Iris pigment epithelial cell (primary cell): ENCODE results near the gene MGAT5B.

Experiments
- DNase-seq: peaks from one replicate; pipeline ENCODE4 v3.0.0-alpha.2; 2011; ENCODE audit warnings: low read depth

The MGAT5B gene

DNA sequence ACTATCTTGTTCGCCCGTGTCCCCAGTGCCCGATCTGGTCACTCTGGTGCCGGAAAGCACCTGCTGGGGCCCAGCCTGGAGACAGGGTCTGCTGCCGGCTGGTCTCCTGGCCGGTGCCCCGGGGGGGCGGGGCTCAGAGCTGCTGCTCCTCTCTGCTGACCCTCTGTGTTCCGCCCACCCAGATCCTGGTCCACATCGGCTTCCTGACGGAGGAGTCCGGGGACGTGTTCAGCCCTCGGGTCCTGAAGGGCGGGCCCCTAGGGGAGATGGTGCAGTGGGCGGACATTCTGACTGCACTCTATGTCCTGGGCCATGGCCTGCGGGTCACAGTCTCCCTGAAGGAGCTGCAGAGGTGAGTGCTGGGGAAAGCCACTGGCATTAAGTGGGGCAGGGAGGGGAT lies 37.6 kb downstream of the MGAT5B start:
- no peak for DNase-seq

DNA sequence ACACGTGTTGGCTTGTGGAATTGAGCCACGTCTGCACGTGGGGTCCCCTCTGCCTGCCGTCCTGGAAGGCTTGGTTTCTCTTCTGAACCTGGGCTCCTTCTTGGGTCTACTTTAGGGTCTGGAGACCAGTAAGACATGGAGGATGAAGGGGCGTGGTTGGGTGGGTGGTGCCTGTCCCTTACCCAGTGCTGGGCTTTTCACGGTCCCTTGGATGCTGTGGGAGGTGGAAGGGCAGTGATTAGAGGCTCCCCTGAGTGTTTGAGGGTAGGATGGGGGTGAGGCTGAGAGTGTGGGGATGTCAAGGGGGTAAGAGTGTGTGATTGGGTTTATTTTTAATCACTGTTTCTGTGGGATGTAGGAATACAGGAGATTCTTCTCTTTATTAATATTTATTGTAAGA lies 38.3 kb downstream of the MGAT5B start:
- DNase-seq: no peak

DNA sequence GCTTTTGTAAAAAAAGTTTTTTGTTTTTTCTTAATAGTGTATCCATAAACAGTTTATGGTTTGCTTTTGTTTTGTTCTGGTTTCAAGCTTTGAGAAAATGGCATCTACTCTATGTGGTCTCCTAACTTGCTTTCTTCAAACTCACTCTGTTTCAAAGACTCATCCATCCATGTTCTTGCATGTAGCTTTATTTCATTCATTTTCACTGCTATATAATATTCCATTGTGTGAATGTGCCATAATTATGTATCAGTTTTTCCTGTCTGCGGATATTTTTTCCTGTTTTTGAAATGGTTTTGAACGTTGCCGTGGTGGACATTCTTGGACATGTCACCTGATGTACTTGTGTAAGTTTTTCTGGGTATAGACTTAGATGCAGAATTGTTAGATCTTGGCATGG lies 39.1 kb downstream of the MGAT5B start:
- DNase-seq: no peak

DNA sequence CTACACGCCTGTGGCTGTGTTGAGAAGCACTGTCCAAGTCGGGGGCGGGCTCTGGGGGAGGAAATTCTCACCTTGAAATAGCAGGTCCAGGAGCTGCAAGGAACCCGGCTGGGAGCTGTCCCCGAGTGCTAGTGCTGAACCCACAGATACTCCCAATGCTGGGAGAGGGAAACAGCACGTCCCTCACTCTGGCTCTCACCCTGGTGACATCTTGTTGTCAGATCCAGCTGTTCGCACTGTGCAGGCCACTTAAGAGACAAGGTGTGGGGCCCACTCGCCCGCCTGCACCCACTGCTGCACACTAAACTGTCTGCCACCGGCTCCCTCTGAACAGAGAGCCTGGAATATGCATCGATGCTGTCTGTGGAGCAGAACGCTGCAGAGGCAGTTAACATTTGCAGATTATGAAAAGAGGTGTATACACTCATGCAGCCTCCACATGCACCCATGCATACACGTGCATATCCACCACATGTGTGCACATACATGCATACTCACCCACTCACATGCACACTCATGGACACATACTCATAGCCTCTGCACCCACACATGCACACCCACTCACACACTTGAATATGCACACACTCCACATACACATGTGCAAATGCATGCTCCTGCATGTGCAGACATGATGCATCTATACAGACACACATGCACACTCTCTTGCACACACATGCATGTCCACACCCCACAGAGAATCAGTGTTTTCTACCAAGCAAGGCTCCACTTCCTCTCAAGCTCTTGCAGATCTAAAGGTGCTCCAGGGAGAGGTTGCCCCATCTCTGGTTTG lies 42.0 kb downstream of the MGAT5B start:
- DNase-seq: peak; percentile 36

DNA sequence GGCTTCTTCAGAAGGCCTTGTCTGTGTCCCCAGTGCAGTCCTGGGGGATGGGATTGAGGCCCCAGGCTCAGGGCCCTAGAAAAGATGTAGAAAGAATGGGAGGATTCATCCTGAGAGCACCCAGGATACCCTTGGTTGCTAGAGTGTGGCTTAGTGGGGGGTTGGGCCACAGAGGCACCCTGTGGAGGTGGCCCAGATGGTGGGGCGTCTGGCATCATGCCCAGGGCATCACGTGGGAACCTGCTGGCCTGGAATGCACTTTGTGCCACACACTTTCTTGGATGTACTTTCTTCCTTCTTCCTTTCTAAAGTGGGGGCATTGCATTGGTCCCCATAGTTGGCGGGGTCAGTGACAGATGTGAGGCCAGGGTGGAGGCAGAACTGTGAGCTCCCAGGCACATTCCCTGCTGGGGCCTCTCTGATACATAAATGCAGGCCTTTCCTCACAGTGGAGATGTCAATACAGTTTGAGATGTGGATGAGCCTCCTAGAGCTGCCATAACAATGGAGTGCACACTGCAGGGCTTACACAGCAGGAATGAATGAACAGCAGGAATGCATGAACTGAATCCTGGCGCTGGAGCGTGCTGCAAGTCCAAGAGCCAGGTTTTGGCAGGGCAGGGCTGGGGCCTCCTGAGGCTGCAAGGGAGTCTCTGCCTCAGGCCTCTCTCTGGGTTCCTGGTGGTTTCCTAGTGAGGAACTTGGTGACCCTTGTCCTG lies 43.3 kb downstream of the MGAT5B start:
- no peak for DNase-seq

DNA sequence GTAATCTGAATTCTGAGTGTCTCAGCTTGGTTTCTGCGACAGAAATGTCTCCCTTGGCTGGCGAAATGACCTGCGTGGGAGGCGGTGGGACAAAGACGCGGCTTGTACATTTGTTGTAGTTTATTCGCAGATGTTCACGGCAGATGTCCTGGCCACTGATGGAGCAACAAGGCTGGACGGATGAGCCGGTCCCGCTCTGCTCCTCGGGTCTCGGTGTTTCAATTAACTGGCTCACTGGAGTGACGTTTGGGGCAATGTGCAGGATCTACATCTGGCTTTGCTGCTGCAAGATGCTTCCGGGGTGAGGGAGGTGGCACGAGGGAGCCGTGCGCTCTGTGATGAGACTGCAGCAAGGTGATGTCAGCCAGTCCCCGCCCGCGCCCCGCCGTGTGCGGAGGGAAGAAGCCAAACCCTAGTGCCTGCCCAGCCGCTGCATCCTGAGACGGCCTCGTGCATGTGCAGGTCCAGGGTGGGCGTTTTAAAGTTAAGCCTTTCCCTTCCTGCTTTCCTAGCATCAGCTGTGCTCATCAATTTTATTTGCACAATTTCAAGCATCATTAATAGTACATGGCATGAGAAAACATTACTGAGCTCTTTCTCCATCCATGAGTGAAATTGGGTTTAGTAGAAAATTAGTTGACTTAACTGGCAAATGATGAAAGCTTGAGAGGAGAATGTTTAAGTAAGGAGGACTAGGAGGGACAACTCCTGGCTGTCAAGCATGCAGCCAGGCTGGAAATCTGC lies 44.4 kb downstream of the MGAT5B start:
- no peak for DNase-seq

DNA sequence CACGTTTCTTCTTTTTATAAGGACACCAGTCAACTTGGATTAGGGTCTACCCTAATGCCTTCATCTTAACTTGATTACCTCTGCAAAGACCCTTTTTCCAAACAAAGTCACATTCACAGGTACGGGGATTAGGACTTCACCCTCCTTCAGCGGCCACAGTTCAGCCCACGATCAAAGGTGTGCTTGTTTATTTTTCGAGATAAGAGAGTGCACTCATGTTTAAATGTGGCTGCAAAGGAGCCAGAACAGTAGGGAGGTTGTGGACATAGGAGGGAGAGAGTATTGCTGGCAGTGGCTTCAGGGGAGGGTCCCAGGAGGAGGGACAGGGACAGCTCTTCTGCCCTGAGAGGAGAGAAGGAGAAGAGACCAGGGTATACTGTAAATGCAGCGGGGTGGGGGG lies 46.7 kb downstream of the MGAT5B start:
- no peak for DNase-seq

DNA sequence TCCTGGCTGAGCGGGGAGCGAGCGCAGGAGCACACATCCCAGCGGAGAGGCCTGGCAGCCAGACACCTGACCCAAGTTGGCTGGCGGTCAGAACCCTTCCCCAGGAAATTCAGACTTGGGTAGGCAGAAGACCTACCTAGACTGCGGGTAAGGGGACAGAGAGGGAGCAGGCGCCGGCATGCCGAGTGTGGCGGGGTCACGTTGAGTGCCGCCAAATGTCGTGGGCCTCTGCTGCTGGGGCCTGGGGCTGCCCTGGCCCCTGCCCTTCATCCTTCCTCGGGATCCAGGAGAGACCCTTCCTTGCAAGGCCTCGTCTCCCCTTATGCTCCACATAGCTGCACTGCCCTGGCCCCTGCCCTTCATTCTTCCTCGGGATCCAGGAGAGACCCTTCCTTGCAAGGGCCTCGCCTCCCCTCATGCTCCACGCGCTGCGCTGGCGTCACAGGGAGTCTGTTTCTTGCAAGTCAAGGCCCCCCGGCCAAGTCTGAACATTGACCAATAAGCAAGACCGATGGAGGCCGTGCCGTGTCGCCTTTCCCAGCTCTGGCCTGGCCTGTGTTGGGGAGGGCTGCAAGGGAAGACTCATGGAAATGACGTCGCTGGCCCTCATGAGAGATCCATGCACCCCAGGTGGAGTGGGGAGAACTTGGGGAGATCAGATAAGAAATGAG lies 47.8 kb downstream of the MGAT5B start:
- DNase-seq: no peak

DNA sequence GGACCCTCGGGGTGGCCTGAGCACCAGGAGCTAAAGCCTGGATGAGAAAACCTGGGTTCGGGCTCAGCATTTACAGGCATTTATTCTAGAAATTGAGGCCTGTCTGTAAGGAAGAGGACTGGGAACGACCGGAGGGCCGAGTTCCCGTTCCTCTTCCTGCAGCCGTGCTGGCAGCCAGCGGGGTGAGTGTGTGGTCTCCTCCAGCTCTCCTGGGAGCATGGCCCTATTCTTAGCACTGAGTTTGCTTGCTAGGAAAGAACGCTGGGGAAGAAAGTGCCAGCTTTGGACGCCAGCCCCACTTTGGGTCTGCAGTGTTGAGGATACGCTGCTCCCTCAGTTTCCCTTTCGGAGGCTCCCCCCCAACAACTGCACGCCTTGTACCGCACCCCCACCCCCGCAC lies 49.6 kb downstream of the MGAT5B start:
- no peak for DNase-seq

DNA sequence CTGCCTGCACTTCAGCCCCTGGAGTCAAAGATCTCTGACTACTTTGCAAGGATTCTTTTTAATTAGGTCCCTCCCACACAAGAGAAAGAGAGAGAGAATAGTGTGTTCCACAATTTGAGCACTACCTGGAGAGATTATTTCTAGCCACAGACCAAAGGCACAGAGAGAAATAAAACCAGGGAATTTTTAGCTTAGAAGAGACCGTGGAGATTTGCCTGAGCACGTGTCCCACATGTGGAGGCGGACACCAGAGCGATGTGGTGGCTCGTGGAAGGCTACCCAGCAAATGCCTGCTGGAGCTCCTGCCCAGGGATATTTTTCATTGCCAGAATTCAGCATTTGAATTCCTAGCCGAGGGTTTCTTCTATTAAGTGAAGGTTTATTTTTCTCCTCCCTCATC lies 50.6 kb downstream of the MGAT5B start:
- DNase-seq: no peak

DNA sequence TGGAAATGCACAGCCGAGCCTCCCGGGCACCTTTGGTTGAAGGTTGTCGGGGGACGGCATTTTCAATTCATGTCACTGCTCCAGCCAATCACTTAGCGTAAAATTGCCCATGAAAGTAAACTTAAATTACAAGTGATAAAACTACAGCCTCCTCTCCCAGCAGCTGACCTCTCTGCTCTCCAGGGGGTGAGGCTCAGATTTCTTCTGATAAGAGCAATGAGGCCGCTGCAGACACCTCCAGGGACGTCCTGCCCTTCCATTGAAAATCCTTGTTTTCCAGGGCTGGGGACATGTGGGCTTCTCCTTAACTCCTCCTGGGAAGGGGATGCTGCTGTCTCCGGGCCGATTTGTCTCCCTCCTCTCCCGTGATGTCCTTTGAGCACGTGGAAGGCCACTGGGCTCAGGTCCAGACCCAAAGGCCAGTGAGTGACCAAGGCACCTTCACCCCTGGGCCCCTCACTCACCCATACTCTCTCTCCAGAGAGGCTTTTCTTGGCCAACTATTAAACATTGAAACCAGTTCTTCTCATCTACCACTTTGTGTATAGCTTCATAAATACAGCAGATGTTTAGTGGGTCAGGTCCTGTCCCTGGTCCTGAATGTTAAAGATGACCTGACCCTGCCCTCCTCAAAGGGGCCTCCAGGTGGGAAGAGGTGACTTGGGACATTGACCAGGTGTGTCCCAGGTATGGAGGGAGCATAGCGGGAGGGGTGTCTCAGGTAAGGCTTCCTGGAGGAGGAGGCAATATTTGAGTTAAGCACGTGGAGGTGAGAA lies 52.3 kb downstream of the MGAT5B start:
- DNase-seq: no peak

DNA sequence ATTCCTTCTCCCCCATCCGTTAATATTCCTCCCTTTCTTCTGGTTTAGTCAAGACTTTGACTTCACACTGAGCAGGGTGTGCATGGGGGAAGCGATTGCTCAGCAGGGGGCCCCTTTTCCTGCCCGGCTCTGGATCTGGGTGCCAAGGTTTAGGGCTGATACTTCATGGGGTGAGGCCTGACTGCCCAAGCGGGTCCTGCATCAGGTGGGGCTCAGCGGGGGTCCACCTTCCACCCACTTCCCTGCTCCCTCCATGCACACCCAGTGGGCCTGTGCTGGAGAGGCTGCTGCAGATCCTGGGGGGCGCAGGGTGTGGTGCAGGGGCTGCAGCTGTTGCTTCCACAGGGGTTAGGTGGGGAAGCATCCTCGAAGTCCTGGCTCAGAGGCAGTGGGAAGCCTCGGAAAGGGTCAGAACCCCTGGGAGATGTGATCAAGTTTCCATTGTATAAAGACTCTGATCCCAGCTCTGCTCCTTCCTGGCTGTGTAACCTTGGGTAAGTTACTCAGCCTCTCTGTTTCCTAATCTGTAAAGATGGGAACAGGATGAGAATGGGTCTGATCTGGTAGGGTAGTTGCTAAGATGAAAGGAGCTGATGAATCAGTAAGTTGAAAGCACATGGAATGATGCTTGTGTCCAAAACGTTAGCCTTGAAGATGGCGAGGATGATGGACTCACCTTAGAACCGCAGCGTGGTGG lies 53.3 kb downstream of the MGAT5B start:
- no peak for DNase-seq

DNA sequence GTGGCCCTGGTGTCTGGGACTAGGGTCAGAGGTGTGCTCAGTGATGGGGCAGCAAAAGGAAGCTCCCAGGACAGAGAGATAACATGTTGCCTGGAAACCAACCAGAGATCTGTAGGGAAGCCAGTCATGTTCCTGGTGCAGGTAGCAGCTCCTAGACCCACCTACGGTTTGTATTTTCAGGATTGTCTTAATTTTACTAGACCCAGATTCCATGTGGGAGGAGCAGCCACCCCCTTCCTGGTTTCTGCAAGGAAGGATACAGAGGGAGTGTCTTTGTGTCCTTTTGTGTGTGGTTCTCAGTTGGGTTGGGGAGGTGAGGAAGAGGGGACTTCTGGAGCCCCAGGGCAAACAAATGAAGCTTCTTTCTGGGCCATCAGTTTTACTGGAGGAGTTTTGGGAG lies 53.9 kb downstream of the MGAT5B start:
- DNase-seq: no peak

DNA sequence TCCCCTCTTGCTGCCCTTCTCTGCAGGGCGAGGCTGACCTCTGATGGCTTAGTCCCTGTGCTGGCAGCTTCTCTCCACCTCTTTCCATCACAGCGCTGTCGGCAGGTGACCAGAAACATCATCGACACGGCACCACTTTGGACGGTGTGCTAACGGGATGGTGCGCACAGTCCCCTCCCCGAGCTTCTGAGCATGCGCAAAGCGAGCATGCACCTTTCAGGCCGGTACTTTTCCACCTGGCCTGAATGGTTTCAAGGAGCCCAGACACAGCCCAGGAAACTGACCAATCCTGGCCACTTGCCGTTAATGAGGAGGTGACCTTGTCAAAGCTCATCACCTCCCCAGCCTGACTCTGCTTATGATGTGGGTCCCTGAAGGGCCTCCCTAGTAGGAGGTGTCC lies 54.8 kb downstream of the MGAT5B start:
- DNase-seq: no peak

DNA sequence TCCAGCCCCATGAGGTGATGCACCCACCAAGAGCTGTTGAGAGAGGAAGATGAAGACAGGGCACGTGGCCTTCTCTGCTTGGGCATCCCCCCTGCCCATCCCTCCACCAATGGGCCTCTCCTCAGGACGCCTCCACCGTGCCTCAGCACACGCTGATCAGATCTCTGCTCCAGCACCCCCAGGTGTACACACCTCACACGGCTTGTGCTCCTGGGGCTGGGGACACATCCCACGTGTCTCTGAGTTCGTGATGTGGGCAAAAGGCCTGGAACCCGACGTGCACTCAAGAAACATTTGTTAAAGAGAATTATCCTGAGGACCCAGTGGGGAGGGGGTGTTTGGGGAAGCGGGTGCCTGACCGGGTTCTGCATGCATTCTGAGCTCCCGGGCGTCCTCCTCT lies 55.3 kb downstream of the MGAT5B start:
- DNase-seq: no peak

DNA sequence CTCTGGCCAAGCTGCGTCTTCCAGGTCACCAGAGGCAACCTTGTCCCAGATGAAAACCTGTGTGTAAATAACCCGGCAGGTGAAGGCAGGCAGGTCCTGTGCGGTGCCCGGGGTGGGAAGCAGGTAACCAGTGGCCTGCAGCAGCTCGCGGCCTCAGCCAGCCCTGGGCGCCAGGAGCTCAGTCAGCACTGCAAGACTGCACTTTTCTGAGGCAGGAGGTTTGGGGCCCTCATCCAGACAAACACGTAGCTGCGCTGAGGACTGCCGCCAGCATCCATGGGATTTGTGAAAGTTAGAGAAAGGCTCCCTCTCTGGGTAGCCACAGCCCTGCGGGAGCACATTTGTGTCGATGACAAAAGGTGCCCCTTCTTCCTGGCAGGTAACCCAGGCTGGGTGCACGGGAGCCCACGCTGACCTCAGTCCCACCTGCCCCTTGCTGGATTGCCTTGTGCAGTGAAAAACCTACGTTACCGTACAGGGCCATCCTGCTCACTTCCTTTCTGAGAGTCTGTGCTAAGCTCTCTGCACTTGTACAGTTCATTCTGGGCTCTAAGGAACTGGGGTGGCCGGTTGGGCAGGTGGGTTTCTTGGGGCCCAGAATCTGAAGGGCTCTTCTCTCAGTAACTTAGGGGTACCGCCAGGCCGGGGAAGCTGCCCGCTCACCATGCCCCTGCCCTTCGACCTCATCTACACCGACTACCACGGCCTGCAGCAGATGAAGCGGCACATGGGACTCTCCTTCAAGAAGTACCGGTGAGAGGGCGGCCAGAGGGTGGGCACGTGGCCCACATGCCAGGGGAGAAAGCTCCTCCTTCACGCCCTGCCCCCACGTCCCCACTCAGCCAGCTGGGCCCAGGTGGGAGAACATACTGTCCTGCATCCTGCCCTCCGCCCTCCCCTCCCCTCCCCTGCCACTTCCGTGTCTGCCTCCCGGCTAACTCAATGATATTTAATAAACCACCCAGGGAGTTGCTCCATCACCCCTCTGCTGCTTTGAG lies 56.4 kb downstream of the MGAT5B start:
- no peak for DNase-seq

DNA sequence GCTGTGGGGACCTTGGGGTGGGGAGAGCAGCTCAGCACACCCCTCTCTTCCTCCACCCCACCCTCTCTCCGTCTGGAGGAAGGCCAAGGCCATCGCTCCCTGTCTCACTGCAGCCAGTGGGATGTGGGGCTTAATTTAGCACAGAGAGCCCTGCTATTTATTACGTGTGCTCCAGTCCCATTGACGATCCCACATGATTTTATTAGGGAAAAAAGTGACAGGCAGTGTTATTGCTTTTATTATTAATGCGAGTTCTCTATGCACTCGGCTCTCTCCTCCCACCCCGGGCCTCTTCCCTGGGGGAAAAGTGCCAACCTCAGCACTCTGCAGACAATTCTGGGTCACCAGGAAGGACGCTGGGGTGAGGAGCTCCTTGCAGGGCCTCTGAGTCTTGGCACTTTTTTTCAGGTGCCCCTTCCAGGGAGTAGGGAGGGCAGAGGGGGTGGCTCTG lies 57.3 kb downstream of the MGAT5B start:
- no peak for DNase-seq

DNA sequence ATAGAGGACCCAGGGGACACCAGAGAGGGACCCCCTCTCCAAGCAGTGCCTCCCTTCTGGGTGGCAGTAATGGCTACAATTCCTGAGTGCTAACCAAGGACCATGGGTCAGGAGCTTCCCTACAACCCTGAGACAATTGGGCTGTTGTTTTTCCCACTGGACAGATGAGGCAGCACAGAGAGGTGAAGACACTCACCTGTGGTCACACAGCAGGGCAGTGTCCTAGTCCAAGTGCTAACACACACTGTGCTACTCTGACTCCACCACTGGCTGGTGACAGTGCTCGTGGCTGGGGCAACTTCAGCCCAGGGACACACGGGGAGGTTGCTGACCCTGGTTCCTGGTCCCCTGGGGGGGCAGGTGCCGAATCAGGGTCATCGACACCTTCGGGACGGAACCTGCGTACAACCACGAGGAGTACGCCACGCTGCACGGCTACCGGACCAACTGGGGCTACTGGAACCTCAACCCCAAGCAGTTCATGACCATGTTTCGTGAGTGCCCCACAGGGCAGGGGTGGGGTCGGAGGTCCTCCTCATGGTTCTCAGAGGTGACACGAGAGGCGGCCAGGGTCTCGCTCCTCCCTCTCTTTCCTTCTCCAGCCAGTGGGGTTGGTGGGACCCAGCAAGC lies 58.1 kb downstream of the MGAT5B start:
- no peak for DNase-seq

DNA sequence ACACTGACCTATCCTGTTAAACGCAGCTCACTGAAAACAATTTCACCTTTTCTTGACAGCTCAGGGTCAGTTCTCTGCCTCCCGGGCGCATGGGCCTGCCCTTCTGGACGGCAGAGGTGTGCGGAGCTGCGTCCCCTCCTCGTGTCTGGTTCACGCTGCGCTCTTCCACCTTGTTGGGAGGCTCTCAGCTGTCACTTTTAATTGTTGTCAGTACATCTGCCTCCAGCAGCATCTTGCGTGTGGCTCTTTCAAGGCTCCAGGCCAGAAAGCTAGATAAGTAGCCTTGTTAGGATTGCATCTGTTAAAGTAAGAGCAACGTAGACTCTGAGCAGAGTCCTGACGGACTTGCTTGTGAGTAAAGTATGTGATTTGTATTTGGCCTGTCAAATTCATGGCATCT lies 59.4 kb downstream of the MGAT5B start:
- DNase-seq: no peak
